HL-60 (cell line): ENCODE data around the gene NDUFB5.

Source experiments
- DNase-seq, 2 experiments: peaks; one replicate each; pipeline ENCODE4 v3.0.0-alpha.2; 2010 to 2020; ENCODE audit warnings: low read depth in 1 of 2, low spot score in 1 of 2
- H3K27ac ChIP-seq: fragments of 250-450 bp; sonication (Bioruptor Pico); replicated peaks from 2 replicates; pipeline ENCODE4 v1.5.1; 2020; ENCODE audit warnings: mild to moderate bottlenecking, moderate library complexity
- H3K27me3 ChIP-seq: fragments of 250-450 bp; sonication (Bioruptor Pico); 2 replicates; pipeline ENCODE4 v1.5.1; 2021; ENCODE audit warnings: mild to moderate bottlenecking, moderate library complexity; ENCODE audit not compliant: insufficient read depth, poor library complexity, severe bottlenecking
- H3K4me3 ChIP-seq: replicated peaks from 2 replicates; pipeline ENCODE4 v1.5.1; 2011; ENCODE audit warnings: mild to moderate bottlenecking, control low read depth, low read length; ENCODE audit not compliant: insufficient read depth
- CTCF ChIP-seq: IDR thresholded peaks from one replicate; pipeline ENCODE4 v1.5.1; 2011; ENCODE audit warnings: low read length, control low read depth, inconsistent platforms; ENCODE audit not compliant: insufficient read depth
- GABPA ChIP-seq: IDR thresholded peaks from 2 replicates; pipeline ENCODE4 v1.6.1; 2012; ENCODE audit warnings: low read depth
- POLR2AphosphoS5 ChIP-seq: IDR thresholded peaks from 2 replicates; pipeline ENCODE4 v1.6.1; 2012; ENCODE audit warnings: low read depth
- REST ChIP-seq: IDR thresholded peaks from 2 replicates; pipeline ENCODE4 v1.6.1; 2012; ENCODE audit warnings: low read depth; ENCODE audit not compliant: insufficient replicate concordance
- SPI1 ChIP-seq: IDR thresholded peaks from 2 replicates; pipeline ENCODE4 v1.6.1; 2012; ENCODE audit warnings: low read depth, mild to moderate bottlenecking, borderline replicate concordance
- long read RNA-seq: library from polyadenylated mRNA; unstranded; transcript quantifications from one replicate; pipeline ENCODE4 v2.0.0, GENCODE V29; 2020

The NDUFB5 gene
- long read RNA-seq, full-length matches to known transcripts, result 208 of 218 reads
- long read RNA-seq, partial matches to known transcripts, result 0 of 218 reads
- long read RNA-seq, other reads (novel, unspliced or antisense), result 10 of 218 reads

GRCh38 chr3:179604321-179605078, at the start of gene NDUFB5, which contains the start of gene MRPL47:
Gene NDUFB5 (plus strand): TSS chr3:179604794. CDS start chr3:179604816, 22 bp downstream.
Gene MRPL47 (minus strand): TSS chr3:179604638. CDS start chr3:179604624, 14 bp downstream.
- Histone ChIP-seq H3K4me3 (peak within 1 kb of the TSS; percentile 84), H3K27me3 (no peaks in the 10 kb centered on the region), H3K27ac (peak within 1 kb of the TSS; percentile 98)
- DNase-seq, result peak; percentile 88 to 96
- TF ChIP-seq REST (peak; percentile 72), GABPA (peak; percentile 94), CTCF (no peak), POLR2AphosphoS5 (peak; percentile 93)

- DNase-seq, result peak; percentile 13 to 76
- Histone ChIP-seq H3K27me3 (no peaks in the 10 kb centered on the region), H3K4me3 (no peak overlapping the region), H3K27ac (no peak overlapping the region)
- peak; percentile 83 for TF ChIP-seq CTCF
- no peak for TF ChIP-seq GABPA
- no peak for TF ChIP-seq POLR2AphosphoS5
These were observed 45.7 kb upstream of the NDUFB5 start for GRCh38 chr3:179558742-179559364.

- no peaks in the 10 kb centered on the region for H3K27me3 ChIP-seq
- DNase-seq, result no peak
- no peak for TF ChIP-seq CTCF
- no peak for TF ChIP-seq SPI1
- no peak for TF ChIP-seq GABPA
- TF ChIP-seq POLR2AphosphoS5, result no peak
- no peak for TF ChIP-seq REST
These were observed 43.8 kb upstream of the NDUFB5 start for GRCh38 chr3:179560791-179561190.

More at GRCh38 chr3:179560791-179561190, 43.8 kb upstream of the NDUFB5 start:
- Histone ChIP-seq H3K27ac (no peak overlapping the region), H3K4me3 (no peak overlapping the region)
